BE2C (cell line): Measurements from ENCODE around the gene WNT5B.

Experiments
- DNase-seq: peaks from one replicate; pipeline ENCODE4 v3.0.0-alpha.2; 2020
- H3K27me3 ChIP-seq: fragments of 250-450 bp; sonication (Bioruptor Pico); 2 replicates; pipeline ENCODE4 v1.5.1; 2020; ENCODE audit warnings: mild to moderate bottlenecking
- H3K36me3 ChIP-seq: fragments of 250-450 bp; sonication (Bioruptor Pico); 2 replicates; pipeline ENCODE4 v1.5.1; 2020; ENCODE audit warnings: mild to moderate bottlenecking
- H3K4me1 ChIP-seq: fragments of 250-450 bp; sonication (Bioruptor Pico); 2 replicates; pipeline ENCODE4 v1.5.1; 2020
- H3K4me3 ChIP-seq: 2 replicates; pipeline ENCODE4 v1.5.1; 2011; ENCODE audit warnings: low read depth, low read length
- H3K9me3 ChIP-seq: fragments of 250-450 bp; sonication (Bioruptor Pico); 2 replicates; pipeline ENCODE4 v1.5.1; 2020
- TF ChIP-seq, protein P1 (sequence below): IDR thresholded peaks from 2 replicates; pipeline ENCODE4 v1.5.1; 2012; ENCODE audit warnings: mild to moderate bottlenecking, low read depth, low read length

WNT5B gene

DNA sequence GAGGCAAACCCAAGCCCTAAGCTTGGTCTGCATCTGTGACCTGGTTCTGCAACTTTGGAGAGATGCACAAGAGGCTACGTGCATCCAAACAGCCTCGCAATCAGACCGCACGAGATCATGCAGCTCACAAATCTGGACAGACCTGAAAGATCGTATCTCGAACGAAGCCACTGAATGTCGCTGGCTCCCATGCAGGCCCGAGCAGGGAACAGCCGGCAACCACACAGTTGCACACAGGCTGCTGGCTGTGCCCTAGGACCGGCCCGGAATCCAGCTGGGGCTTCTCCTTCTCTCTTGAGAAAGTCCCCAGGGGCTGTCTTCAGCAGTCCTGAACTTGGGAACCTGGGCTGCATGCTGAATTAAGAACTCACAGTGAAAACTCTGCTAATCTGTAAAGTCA is 27.9 kb downstream of the WNT5B start:
- H3K27me3 ChIP-seq, result no peaks in the 10 kb centered on the region
- peaks cover 4% of the 10 kb centered on the region; the same call in 1 of the 2 replicates for H3K4me1 ChIP-seq
- no peaks in the 10 kb centered on the region for H3K36me3 ChIP-seq
- no peak overlapping the region for H3K4me3 ChIP-seq
- peak; percentile 61 for DNase-seq
- H3K9me3 ChIP-seq, result no peaks in the 10 kb centered on the region
- TF ChIP-seq, protein P1, sequence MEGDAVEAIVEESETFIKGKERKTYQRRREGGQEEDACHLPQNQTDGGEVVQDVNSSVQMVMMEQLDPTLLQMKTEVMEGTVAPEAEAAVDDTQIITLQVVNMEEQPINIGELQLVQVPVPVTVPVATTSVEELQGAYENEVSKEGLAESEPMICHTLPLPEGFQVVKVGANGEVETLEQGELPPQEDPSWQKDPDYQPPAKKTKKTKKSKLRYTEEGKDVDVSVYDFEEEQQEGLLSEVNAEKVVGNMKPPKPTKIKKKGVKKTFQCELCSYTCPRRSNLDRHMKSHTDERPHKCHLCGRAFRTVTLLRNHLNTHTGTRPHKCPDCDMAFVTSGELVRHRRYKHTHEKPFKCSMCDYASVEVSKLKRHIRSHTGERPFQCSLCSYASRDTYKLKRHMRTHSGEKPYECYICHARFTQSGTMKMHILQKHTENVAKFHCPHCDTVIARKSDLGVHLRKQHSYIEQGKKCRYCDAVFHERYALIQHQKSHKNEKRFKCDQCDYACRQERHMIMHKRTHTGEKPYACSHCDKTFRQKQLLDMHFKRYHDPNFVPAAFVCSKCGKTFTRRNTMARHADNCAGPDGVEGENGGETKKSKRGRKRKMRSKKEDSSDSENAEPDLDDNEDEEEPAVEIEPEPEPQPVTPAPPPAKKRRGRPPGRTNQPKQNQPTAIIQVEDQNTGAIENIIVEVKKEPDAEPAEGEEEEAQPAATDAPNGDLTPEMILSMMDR, result no peak

GRCh38 chr12:1657688-1658087 is 28.7 kb downstream of the WNT5B start:
- no peaks in the 10 kb centered on the region for H3K9me3 ChIP-seq
- TF ChIP-seq, protein P1, result no peak
- H3K4me1 ChIP-seq, result peaks cover 4% of the 10 kb centered on the region; the same call in 1 of the 2 replicates
- no peak overlapping the region for H3K4me3 ChIP-seq
- no peaks in the 10 kb centered on the region for H3K27me3 ChIP-seq
- DNase-seq, result no peak
- no peaks in the 10 kb centered on the region for H3K36me3 ChIP-seq

DNA sequence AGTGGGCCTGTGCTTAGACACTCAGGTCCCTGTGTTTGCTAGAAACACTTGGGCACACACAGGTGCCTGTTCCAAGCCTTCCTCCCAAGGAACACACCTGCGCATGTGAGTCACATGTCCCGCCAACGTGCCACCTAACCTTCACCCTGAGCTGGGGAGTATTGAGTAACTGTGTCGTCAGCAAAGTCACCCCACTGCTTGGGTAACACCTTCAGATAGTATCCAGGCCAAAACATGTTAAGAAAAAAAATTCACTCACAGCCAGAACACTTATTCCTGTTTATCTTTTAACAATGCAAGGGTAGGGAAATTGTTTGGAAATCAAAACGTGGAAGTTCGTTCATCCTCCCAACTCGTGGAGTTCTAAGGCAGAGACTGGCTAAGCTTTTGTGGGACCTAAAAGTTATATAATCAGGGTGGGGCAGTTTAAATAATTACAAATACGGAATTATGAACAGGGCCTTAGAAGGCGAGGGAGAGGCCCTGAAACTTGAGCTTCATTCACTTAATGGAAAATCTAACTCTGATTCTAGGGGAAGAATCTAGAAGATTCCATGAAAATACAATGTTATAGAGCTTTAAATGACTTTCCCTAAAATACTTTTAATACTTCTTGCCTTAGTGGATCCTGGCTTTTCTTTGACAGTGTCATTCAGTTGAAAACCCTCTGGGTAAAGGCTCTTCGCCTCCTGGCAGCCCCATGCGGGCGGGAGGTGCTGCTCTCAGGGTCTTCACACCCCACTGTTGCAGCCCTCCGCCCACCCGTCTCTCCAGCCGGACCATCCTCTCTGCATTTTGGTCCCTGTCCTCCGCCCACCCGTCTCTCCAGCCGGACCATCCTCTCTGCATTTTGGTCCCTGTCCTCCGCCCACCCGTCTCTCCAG is 31.5 kb downstream of the WNT5B start:
- H3K4me3 ChIP-seq, result no peak overlapping the region
- TF ChIP-seq, protein P1, result no peak
- no peaks in the 10 kb centered on the region for H3K9me3 ChIP-seq
- no peaks in the 10 kb centered on the region for H3K27me3 ChIP-seq
- DNase-seq, result no peak
- H3K4me1 ChIP-seq, result peaks cover 4% of the 10 kb centered on the region; the same call in 1 of the 2 replicates
- H3K36me3 ChIP-seq, result no peaks in the 10 kb centered on the region

DNA sequence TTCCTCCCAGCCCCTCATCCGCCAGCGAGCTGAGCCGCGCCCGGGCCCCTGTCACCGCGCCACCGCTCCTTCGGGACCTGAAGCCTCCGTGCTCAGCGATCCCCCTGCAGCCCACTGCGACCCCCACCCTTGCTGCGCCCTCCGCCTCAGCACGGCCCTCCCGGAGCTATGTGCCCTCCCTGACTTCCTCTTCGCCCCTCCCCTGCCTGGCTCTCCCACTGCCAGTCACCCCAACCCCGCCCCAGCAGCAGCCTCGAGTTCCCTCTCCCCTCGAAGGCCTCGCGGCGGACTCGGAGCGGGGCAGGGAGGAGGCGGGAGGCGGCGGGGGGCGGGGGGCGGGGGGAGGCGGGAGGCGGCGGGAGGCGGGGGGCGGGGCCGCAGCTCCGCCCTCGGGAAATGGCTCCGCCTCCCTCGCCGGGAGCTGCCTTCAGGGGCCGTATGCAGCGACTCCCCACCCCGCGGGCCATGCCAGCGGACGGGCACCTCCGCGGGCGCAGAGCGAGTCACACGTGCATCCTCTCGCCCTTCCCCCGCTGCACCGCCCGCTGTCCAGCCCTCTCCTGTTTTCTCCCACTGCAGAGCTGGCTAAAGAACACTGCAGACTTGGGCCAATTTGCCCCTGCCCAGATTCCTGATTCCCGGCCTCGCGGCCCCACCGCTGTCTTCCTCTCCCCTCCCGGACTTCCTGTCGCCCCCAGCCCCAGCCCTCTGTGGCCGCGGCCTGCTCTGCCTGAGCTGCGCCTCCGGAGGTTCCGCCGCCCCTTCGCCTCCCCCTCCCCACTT is 32.7 kb downstream of the WNT5B start:
- Histone ChIP-seq H3K9me3 (no peaks in the 10 kb centered on the region), H3K4me1 (peaks cover 4% of the 10 kb centered on the region; the same call in 1 of the 2 replicates), H3K4me3 (peak overlapping the region; percentile 61), H3K27me3 (no peaks in the 10 kb centered on the region), H3K36me3 (no peaks in the 10 kb centered on the region)
- TF ChIP-seq, protein P1, result no peak
- peak; percentile 91 for DNase-seq

DNA sequence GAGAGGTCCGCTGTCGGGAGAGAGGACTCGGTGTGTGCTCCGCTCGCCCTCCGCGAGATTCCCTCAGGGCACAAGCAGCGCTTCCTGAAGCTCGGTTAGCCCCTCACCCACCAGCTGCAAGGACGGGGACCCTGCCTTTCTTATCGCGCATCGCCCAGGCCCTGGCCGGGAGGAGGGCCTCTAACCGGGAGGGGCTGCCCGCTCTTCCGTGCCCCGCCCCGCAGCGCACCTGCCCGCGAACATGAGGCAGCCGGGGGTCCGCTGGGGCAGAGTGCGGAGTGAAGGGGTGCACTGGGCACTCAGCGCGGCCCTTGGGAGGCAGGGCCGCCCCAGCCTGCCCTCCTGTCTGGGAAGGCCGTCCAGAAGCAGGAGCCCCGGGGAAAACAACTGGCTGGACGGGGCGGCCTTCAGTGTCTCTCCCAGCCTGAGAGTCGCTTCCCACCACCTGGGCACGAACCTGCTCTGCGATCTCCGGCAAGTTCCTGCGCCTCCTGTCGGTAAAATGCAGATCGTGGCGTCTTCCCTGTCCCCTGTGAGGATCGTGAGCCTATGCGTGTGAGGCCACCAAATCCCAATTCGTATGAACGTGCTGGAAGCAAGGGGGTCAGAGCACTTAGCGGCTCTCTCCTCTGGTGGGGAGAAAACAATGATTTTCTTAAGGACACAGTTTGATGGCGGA is 33.9 kb downstream of the WNT5B start:
- Histone ChIP-seq H3K9me3 (no peaks in the 10 kb centered on the region), H3K36me3 (no peaks in the 10 kb centered on the region), H3K4me3 (no peak overlapping the region), H3K27me3 (no peaks in the 10 kb centered on the region), H3K4me1 (no peaks in the 10 kb centered on the region)
- TF ChIP-seq, protein P1, result no peak
- no peak for DNase-seq
